B cell (primary cell): ENCODE results near the gene CUZD1. TPM values are rescaled to one million over a fixed set of nuclear protein-coding genes. Genes with fewer than 3 reads are reported as not detected.
A peak's percentile ranks its signal among the peaks of the same experiment; 100 is the strongest.

ENCODE experiments used
- ATAC-seq: fragments of 200-7000 bp; cut with Tn5 transposase; one replicate; pipeline ENCODE4 v1.10.0; 2021; ENCODE audit warnings: low read depth, mild to moderate bottlenecking, moderate number of reproducible peaks, moderate library complexity
- CTCF ChIA-PET: fragments of 350-600 bp; sonication (Branson Sonifier 250); formaldehyde crosslinking; loops from one replicate; lab custom pipeline; 2021; ENCODE audit warnings: antibody characterized with exemption, inconsistent platforms; lab: Charles Lee
- POLR2A ChIA-PET: fragments of 350-600 bp; sonication (Branson Sonifier 250); formaldehyde crosslinking; loops from one replicate; lab custom pipeline; 2021; ENCODE audit warnings: antibody characterized with exemption; lab: Charles Lee
- DNase-seq: peaks from one replicate; pipeline ENCODE4 v3.0.0; 2013
- H2AFZ ChIP-seq: 2 replicates; pipeline ENCODE4 v1.6.1; 2012; ENCODE audit warnings: mild to moderate bottlenecking, low read depth, low read length; ENCODE audit not compliant: insufficient read depth, poor library complexity, severe bottlenecking
- H3K27ac ChIP-seq, 2 donors: 1 replicate in 1 of 2; 2 replicates in 1 of 2; pipeline ENCODE4 v1.5.1; 2012 to 2013; ENCODE audit warnings: low read length in 2 of 2, mild to moderate bottlenecking in 2 of 2, moderate library complexity in 1 of 2
- H3K27me3 ChIP-seq, 4 experiments: fragments of 200-600 bp in 1 of 4; sonication (generic) in 1 of 4; replicated peaks in 1 of 4; 1 replicate in 2 of 4; 2 replicates in 2 of 4; pipeline versions ENCODE4 v1.6.1 to v1.7.0; 2013 to 2016; ENCODE audit warnings: low read length in 3 of 4, mild to moderate bottlenecking in 2 of 4, mixed read lengths in 1 of 4, moderate library complexity in 1 of 4; ENCODE audit not compliant: insufficient read depth in 4 of 4, control insufficient read depth in 3 of 4; ENCODE audit errors: control extremely low read depth in 1 of 4
- H3K36me3 ChIP-seq, 2 experiments: replicated peaks in 1 of 2; 1 replicate in 1 of 2; 2 replicates in 1 of 2; pipeline versions ENCODE4 v1.6.1 to v1.7.1; 2013; ENCODE audit warnings: low read length in 1 of 2; ENCODE audit not compliant: insufficient read depth in 2 of 2, control insufficient read depth in 1 of 2; ENCODE audit errors: control extremely low read depth in 1 of 2, extremely low read depth in 1 of 2
- H3K4me1 ChIP-seq, 2 donors: fragments of 200-600 bp in 1 of 2; sonication (generic) in 1 of 2; 1 replicate in 1 of 2; 2 replicates in 1 of 2; pipeline versions ENCODE4 v1.5.1 to v1.6.1; 2013 to 2017; ENCODE audit warnings: low read length in 2 of 2; ENCODE audit not compliant: control insufficient read depth in 2 of 2, insufficient read depth in 2 of 2
- H3K4me2 ChIP-seq: replicated peaks from 2 replicates; pipeline ENCODE3; 2012; ENCODE audit warnings: mild to moderate bottlenecking, low read depth, low read length; ENCODE audit not compliant: poor library complexity, severe bottlenecking
- H3K4me3 ChIP-seq, 5 experiments: fragments of 200-600 bp in 1 of 5; sonication (generic) in 1 of 5; 1 replicate in 3 of 5; 2 replicates in 2 of 5; pipeline versions ENCODE4 v1.5.1 to v1.7.0; 2011 to 2016; ENCODE audit warnings: low read length in 4 of 5, mild to moderate bottlenecking in 4 of 5, low read depth in 2 of 5, control low read depth in 1 of 5, moderate library complexity in 1 of 5; ENCODE audit not compliant: insufficient read depth in 1 of 5; ENCODE audit errors: control extremely low read depth in 1 of 5, extremely low read depth in 1 of 5
- H3K79me2 ChIP-seq: fragments of 200-600 bp; sonication (generic); one replicate; pipeline ENCODE4 v1.6.0; 2016; ENCODE audit warnings: low read length; ENCODE audit not compliant: control insufficient read depth, insufficient read depth
- H3K9ac ChIP-seq: fragments of 200-600 bp; sonication (generic); 2 replicates; pipeline ENCODE4 v1.6.1; 2017; ENCODE audit warnings: mild to moderate bottlenecking, low read length, moderate library complexity
- H3K9me3 ChIP-seq, 3 donors: one replicate each; pipeline versions ENCODE4 v1.6.1 to v1.7.1; 2013; ENCODE audit warnings: low read length in 2 of 3; ENCODE audit not compliant: control insufficient read depth in 2 of 3, insufficient read depth in 1 of 3; ENCODE audit errors: control extremely low read depth in 1 of 3
- H4K20me1 ChIP-seq: 2 replicates; pipeline ENCODE4 v1.6.0; 2012; ENCODE audit warnings: mild to moderate bottlenecking, low read length; ENCODE audit not compliant: insufficient read depth, control insufficient read depth, poor library complexity, severe bottlenecking
- H3K27ac Mint-ChIP-seq: one replicate; pipeline ENCODE4 v1.8.0; 2021; ENCODE audit warnings: mixed read lengths
- H3K27me3 Mint-ChIP-seq: one replicate; pipeline ENCODE4 v1.8.0; 2021; ENCODE audit warnings: mixed read lengths
- H3K4me1 Mint-ChIP-seq: one replicate; pipeline ENCODE4 v1.8.0; 2021; ENCODE audit warnings: mixed read lengths
- H3K4me3 Mint-ChIP-seq: one replicate; pipeline ENCODE4 v1.8.0; 2021; ENCODE audit warnings: mixed read lengths
- H3K9me3 Mint-ChIP-seq: one replicate; pipeline ENCODE4 v1.8.0; 2022; ENCODE audit warnings: mixed read lengths; ENCODE audit not compliant: insufficient read depth
- CTCF ChIP-seq: fragments of 200-600 bp; IDR thresholded peaks from one replicate; pipeline ENCODE4 v1.8.0; 2022; ENCODE audit warnings: antibody characterized with exemption, mild to moderate bottlenecking
- EZH2 ChIP-seq: IDR thresholded peaks from 2 replicates; pipeline ENCODE4 v1.6.1; 2012; ENCODE audit warnings: borderline replicate concordance, low read depth, mild to moderate bottlenecking, moderate library complexity, low read length; ENCODE audit not compliant: insufficient read depth, poor library complexity, severe bottlenecking
- WGBS: methylation state at CpG from one replicate; pipeline ENCODE4 v1.1.5; 2013; ENCODE audit warnings: missing lambda C conversion rate; ENCODE audit not compliant: insufficient coverage; 5-methylcytosine and 5-hydroxymethylcytosine counted together
- intact Hi-C: fragments of 100-400 bp; cut with micrococcal nuclease; formaldehyde crosslinking; loops from one replicate; pipeline ENCODE4 v1.10.0; 2022
- polyA plus RNA-seq: library from polyadenylated mRNA; depleted of rRNA; stranded (reverse); fragments of >200 nt; gene quantifications from 2 replicates; pipeline ENCODE4 v1.2.3, GENCODE V29; 2012
- total RNA-seq, 2 donors: library from RNA; stranded (reverse); fragments of 120-200 nt in 1 of 2; gene quantifications; 1 replicate in 1 of 2; 2 replicates in 1 of 2; pipeline versions ENCODE4 v1.2.3 to v1.2.4, GENCODE V29; 2013 to 2022

Gene CUZD1
- total and polyA plus RNA-seq, 2 donors (not counting 1 experiment from before 2014, with no cell fraction given): 2.1 to 3.3 TPM

GRCh38 chr10:122878799-122879338, 33.2 kb upstream of the CUZD1 start:
- peak overlapping the region; percentile 49 to 83 (median 64) for H3K4me3 ChIP-seq
- H3K9me3 Mint-ChIP-seq: no peaks in the 10 kb centered on the region
- peak overlapping the region; percentile 78 for H3K9ac ChIP-seq
- H3K27ac ChIP-seq: peak overlapping the region in 1 of 2 donors; percentile 86
- intact Hi-C loops: loop anchor here (1.0 kb wide), 4 partner anchors 75 to 505 kb away; partner anchors contain the start of genes C10orf88, IKZF5, PLEKHA1 and PSTK
- WGBS: 71% methylated on average over 6 of the region's 14 CpGs
- H3K36me3 ChIP-seq: no peaks in the 10 kb centered on the region
- H3K79me2 ChIP-seq: peaks cover 46% of the 10 kb centered on the region
- H3K27me3 Mint-ChIP-seq: no peaks in the 10 kb centered on the region
- TF ChIP-seq EZH2 (no peak), CTCF (no peak)
- peaks cover 39% of the 10 kb centered on the region for H3K4me1 Mint-ChIP-seq
- H3K4me2 ChIP-seq: peak overlapping the region; percentile 83
- no peaks in the 10 kb centered on the region for H3K27me3 ChIP-seq
- ATAC-seq (peak; percentile 2), DNase-seq (no peak)
- peaks cover 0 to 5% (median 0%) of the 10 kb centered on the region in 3 donors for H3K9me3 ChIP-seq
- H3K4me1 ChIP-seq: peaks cover 12 to 17% of the 10 kb centered on the region in 2 donors
- H2AFZ ChIP-seq: peak overlapping the region; percentile 92
- H4K20me1 ChIP-seq: peaks cover 4% of the 10 kb centered on the region
- H3K4me3 Mint-ChIP-seq: peak overlapping the region; percentile 86
- peak overlapping the region; percentile 92 for H3K27ac Mint-ChIP-seq
- CTCF ChIA-PET: no interaction called here
- POLR2A ChIA-PET: no interaction called here

- DNase-seq (no peak), ATAC-seq (no peak)
- TF ChIP-seq CTCF (no peak), EZH2 (no peak)
- H3K4me3 ChIP-seq: no peak overlapping the region
- peaks cover 55% of the 10 kb centered on the region for H3K79me2 ChIP-seq
- no peaks in the 10 kb centered on the region for H3K36me3 ChIP-seq
- Mint-ChIP-seq H3K27ac (no peak overlapping the region), H3K9me3 (no peaks in the 10 kb centered on the region), H3K27me3 (no peaks in the 10 kb centered on the region), H3K4me3 (peak overlapping the region; percentile 4), H3K4me1 (peaks cover 39% of the 10 kb centered on the region)
- CTCF ChIA-PET: no interaction called here
- no peak overlapping the region for H3K4me2 ChIP-seq
- POLR2A ChIA-PET: no interaction called here
- no peak overlapping the region for H2AFZ ChIP-seq
- intact Hi-C loops: no loop called here
- no peak overlapping the region for H3K9ac ChIP-seq
- no peaks in the 10 kb centered on the region for H3K27me3 ChIP-seq
- peaks cover 12 to 17% of the 10 kb centered on the region in 2 donors for H3K4me1 ChIP-seq
- H3K9me3 ChIP-seq: peaks cover 0 to 5% (median 0%) of the 10 kb centered on the region in 3 donors
- no peak overlapping the region for H3K27ac ChIP-seq
- peaks cover 4% of the 10 kb centered on the region for H4K20me1 ChIP-seq
- 70% methylated on average over 1 of the region's 1 CpG for WGBS
Observed at GRCh38 chr10:122877264-122877663, 31.6 kb upstream of the CUZD1 start.
